NCI-H1930 (cell line): Measurements from ENCODE around the gene TMC8.
"Not testable (repeated sequence)": the region's sequence is repeated elsewhere in the genome, so short reads cannot be mapped to it uniquely, and the experiment has no call there.

Experiments
- DNase-seq, 2 experiments: peaks; one replicate each; lab custom pipeline; 2025; lab: John Stamatoyannopoulos, UW

TMC8 gene

DNA sequence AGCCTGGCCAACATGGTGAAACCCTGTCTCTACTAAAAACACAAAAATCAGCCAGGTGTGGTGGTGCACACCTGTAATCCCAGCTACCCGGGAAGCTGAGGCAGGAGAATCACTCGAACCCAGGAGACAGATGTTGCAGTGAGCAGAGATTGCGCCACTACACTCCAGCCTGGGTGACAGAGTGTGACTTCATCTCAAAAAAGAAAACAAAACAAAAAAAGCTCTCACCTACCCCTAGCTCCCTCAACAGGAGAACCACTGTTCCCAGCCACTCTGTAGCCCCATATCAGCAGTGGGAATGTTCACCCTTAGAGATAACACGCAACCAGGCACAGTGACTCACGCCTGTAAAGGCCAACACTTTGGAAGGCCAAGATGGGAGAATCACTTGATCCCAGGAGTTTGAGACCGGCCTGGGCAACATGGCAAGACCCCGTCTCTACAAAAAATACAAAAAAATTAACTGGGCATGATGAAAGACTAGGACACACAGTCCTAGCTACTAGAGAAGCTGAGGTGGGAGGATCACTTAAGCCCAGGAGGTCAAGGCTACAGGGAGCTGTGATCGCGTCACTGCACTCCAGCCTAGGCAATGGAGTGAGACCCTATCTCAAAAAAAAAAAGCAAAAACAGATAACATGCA is 5.4 kb downstream of the TMC8 start:
- DNase-seq, result no peak

GRCh38 chr17:78137392-78138203 is 7.0 kb downstream of the TMC8 start:
- DNase-seq, result peak; percentile 13 to 50

DNA sequence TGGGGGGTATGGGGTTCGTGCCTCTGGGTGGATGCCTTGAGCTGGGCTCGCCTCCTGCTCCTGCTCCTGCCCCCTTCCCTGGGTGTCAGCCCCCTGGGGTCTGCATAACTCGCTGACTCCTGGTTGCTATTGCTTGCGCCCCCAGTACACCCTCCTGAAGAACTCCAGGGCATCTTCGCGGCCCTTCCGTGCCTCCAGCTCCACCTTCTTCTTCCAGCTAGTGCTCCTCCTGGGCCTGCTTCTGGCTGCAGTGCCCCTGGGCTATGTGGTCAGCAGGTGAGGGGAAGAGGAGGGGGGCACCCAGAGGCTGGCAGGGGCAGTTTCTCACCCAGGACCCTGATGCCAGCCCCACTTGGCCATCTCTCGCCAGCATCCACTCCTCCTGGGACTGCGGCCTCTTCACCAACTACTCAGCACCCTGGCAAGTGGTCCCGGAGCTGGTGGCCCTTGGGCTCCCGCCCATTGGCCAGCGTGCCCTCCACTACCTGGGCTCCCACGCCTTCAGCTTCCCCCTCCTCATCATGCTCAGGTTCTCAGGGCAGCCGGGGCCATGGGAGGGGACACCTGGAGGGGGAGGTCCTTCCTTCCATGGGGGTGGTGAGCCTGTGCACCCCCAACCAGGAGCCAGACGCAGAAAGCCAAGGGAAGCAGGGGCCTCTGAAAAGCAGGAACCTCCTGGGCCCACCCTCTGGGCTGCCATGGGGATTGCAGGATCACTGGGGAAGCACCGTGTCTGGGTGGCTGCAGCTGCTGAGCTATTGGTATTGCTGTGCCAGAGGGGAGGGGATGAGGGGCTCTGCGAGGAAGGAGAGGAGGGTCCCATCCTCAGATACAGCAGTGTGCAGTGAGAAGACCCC is 7.9 kb downstream of the TMC8 start:
- no peak for DNase-seq

GRCh38 chr17:78139861-78140168 is 9.2 kb downstream of the TMC8 start:
- DNase-seq, result not testable (repeated sequence)

DNA sequence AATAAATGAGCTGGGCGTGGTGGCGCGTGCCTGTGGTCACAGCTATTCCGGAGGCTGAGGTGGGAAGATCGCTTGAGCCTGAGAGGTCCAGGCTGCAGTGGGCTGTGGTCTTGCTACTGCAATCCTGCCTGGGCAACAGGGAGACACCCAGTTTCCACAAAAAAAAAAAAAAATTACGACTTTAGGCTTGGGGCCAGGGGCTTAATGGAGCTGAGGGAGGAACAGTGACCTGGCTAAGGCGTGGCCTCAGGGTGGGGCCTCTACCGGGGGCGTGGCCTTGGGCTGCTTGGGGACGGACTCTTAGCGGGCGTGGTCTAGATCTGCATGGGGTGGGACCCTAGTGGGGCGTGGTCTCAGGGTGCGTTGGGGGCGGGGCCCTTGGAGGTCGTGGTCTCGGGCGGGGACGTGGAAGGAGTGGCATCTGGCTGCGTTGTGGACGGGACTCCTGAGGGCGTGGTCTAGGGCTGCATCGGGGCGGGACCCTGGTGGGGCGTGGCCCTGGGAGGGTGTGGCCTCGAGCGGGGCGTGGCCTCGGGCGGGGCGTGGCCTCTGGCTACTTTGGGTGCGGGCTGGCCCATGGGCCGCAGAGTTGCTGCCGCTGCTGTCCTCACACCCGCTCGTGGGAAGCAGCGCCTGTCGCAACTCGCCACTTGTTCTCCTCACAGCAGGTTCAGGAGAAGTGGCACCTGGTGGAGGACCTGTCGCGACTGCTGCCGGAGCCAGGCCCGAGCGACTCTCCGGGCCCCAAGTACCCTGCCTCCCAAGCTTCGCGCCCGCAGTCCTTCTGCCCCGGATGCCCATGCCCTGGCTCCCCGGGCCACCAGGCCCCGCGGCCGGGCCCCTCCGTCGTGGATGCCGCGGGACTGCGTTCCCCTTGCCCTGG is 9.8 kb downstream of the TMC8 start:
- DNase-seq, result peak; percentile 85 to 89

DNA sequence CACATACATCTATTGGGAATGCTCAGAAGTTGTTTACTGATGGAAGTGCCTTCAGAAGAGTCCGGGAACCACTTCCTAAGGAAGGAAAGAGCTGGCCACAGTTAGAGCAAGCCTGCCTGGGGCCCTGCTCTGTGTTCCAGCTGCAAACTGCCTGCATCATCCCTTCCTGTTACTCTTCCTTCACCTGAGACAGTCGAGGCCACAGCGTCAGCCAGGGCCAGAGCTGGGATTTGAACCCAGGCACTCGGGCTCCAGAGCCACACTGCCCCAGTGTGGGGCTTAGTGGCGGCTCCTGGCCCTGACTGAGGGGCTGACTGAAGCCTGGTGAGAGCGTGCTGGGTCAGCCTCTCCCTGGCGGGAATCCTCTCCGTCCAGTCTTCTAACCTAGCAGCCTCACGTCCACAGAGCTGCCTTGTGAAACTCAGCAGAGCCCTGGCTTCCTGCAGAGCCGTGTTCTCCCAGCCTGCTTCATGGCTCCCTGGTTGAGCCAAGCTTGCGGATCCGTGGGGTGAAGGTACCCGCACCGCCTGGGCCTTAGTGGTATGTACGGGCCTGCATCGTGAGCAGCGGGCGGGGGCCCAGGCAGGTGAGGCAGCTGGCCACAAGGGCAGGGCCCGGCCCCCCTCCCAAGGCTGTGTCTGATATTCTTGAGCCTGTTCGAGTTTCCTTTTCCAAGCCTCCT is 11.0 kb downstream of the TMC8 start:
- no peak for DNase-seq

GRCh38 chr17:78142119-78142861 is 11.7 kb downstream of the TMC8 start:
- DNase-seq, result no peak

GRCh38 chr17:78143214-78144146 is 12.9 kb downstream of the TMC8 start:
- DNase-seq, result no peak

- DNase-seq, result no peak
Observed at GRCh38 chr17:78144147-78144719, 13.7 kb downstream of the TMC8 start.

GRCh38 chr17:78144736-78145641 is 14.4 kb downstream of the TMC8 start:
- DNase-seq, result no peak

DNA sequence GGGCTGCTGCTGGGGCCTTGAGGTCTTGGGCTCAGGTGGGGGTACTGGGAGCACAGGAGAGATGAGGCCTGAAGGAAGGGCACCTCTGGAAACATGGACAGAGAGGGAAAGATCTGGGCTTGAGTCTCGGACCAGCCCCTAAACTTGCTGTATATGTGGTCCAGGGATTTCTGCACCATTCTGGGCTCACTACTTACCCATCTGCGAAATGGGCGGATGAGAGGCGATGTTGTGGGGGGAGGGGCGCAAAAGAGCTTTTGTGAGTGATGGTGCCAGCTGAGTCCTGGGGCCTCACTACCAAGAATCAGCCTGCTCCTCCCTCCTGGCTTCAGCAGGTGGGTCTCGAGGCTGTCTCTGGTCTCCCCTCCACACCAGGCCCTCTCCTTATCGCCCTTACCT is 15.9 kb downstream of the TMC8 start:
- no peak for DNase-seq

GRCh38 chr17:78146881-78147280 is 16.3 kb downstream of the TMC8 start:
- no peak for DNase-seq

- no peak for DNase-seq
Observed at GRCh38 chr17:78147315-78147998, 16.9 kb downstream of the TMC8 start.

- DNase-seq, result no peak
Observed at GRCh38 chr17:78148286-78149016, 17.9 kb downstream of the TMC8 start.

GRCh38 chr17:78151514-78152008 is 21.0 kb downstream of the TMC8 start:
- no peak for DNase-seq
